ENCODE results near the gene VEZT.

GRCh38 chr12:95277139-95277538 lies 59.5 kb downstream of the VEZT start:
- TF ChIP-seq, protein P1, sequence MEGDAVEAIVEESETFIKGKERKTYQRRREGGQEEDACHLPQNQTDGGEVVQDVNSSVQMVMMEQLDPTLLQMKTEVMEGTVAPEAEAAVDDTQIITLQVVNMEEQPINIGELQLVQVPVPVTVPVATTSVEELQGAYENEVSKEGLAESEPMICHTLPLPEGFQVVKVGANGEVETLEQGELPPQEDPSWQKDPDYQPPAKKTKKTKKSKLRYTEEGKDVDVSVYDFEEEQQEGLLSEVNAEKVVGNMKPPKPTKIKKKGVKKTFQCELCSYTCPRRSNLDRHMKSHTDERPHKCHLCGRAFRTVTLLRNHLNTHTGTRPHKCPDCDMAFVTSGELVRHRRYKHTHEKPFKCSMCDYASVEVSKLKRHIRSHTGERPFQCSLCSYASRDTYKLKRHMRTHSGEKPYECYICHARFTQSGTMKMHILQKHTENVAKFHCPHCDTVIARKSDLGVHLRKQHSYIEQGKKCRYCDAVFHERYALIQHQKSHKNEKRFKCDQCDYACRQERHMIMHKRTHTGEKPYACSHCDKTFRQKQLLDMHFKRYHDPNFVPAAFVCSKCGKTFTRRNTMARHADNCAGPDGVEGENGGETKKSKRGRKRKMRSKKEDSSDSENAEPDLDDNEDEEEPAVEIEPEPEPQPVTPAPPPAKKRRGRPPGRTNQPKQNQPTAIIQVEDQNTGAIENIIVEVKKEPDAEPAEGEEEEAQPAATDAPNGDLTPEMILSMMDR (conservative IDR thresholded peaks at IDR 0.05), result no peak
- no peak for TF ChIP-seq ZFX (IDR thresholded peaks at IDR 0.05)

Measured in C4-2B (cell line).